ENCODE data around the gene PCOLCE2.
"Not testable (repeated sequence)": the region's sequence is repeated elsewhere in the genome, so short reads cannot be mapped to it uniquely, and the experiment has no call there.

Gene PCOLCE2

DNA sequence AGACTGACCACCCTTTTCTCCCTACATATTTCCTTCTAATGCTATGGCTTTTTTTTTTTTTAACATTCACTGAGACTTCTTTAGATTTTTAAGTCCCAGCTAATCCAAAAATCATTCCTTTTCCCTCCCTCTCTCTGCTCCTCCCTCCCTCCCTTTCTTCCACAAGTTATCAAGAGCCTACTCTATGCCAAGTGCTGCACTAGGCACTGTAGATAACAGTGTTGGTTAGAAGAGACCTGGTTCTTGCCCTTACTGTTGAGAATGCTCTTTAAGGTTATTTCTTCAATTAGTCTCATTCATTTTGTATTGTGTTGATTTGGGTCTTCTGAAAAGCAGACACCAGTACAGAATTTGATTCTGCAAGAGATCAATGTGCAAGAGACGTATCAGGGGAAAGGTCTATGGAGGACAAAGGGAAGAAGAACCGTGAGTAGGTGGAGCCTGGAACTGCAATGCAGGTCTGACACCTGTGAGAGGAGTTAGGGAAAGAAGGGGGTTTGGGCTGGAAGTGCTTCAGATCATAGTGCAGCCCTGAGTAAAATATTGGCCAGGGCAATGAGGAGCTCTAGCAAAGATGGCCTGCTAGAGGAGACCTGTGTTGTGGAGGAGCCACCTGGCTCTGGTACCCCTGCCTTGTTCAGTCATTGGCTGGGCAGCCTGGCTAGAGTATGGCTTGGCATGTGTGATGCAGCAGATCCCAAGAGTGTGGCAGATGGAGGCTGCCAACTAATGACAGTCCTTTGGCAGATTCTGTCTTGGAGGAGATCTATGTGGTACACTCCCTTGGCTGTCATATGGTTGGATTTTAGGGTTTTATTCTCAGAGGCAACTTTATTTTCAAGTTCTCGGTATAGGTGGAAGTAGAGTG lies 9.7 kb upstream of the PCOLCE2 start:
- no peak for DNase-seq

DNA sequence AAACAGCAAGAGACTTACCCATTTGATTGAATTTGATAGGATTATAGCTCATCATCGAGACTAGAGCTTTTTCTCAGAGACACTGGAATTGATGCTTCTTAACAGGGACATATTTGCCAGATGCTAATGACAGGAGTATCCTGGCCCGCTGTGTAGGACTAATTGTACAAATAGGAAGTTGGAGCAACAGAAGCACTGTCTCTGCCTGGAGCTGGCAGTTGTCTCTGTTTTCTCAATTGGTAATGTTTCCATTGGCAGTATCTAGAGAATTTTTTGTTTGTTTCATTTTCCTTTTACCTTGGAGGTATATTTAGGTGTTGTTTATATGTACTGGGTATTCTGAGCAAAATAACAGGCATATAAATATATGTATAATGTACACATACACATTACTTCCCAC lies 8.9 kb upstream of the PCOLCE2 start:
- no peak for DNase-seq

DNA sequence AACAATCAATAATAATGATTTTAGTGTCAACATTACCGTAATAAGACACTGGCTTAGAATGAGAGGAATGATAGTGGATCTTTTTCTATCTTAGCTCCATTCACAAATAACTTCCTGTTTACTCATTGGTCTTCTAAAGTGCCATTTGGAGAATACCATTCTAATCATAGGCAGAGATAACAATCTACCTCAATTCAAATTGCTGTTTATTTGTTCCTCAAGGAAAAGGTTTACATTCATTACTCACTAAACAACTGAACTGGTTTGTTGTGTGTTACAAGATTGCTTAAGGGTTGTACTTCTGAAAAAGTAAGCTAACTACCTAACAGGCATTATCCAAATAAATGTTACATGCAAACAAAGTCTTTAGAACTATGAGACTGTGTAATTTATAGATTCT lies 8.1 kb upstream of the PCOLCE2 start:
- DNase-seq, result no peak

DNA sequence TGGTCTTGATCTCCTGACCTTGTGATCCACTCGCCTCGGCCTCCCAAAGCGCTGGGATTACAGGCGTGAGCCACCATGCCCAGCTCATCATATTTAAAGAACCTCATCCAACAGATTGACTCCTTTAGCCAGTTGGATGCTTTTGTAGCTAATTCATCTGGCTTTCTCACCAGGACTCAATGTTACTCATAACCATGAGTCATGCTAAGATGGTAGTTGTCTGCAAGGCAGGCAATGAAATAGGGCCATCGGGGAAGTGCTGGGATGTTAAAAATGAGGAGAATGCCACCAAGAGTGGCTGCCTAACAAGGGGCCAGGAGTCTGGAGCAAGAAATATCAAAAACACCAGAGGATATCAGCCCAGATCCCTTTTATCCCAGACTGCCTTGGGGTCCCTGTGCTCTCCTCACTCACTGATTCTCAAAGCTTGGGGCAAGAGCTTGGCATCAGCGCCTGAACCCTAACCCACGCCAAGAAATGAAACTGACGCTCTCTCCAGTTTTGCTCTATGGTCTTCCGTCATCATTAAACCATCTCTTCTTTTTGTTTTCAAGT lies 7.4 kb upstream of the PCOLCE2 start:
- no peak for DNase-seq

DNA sequence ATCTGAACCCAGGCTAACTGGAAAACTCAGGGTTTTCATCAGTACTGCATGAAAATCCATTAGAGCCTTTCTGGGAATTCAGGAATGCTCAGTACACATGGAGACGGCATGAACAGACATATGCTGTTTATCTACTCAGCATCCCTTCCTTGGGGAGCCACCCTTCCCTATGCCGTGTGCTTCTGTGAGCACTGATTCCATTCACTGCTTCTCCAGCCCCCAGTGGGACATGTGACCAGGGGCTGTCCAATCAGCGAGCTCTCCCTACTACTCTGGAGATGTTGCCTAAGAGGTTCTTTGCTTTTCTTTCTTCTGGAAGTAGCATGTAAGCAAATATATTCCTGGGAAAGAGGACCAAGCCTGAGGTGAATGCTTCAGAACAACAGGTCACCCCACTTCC lies 5.6 kb upstream of the PCOLCE2 start:
- DNase-seq, result no peak

DNA sequence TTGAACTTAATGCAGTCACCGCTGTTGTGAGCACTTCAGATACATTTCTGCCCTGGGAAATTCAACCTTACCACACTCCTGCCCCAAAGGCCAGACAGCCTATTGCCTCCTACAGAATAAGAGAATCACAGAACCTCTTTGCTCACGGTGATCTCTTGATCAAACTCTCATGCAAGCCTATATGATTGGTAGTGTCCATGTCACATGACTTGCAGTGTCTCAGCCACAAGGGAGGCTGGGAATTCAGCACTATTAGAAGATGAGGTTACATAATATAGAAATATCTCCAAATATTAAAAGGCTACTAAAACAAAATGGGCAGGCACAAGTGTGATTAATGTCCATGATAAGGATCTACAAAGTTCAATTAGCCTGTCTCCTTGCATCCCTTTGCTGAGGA lies 3.8 kb upstream of the PCOLCE2 start:
- DNase-seq, result no peak

DNA sequence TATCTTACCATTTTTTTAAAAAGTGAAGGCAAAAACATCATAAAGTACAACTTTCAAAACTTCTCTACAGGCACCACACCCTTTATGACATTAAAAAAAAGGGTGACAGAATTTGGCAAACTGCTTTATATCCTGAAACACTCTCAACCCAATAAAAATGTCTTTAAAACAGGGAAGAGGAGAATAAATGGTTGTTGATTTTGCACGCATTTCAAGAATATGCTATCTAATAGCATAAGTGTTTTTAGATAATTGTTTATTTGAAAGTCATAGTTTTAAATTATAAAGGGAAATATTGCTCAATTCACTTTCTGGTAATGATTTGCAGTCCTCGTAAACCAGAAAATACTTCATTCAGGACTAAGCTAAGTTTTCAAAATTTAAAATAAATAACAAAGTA lies 1.7 kb upstream of the PCOLCE2 start:
- DNase-seq, result no peak

DNA sequence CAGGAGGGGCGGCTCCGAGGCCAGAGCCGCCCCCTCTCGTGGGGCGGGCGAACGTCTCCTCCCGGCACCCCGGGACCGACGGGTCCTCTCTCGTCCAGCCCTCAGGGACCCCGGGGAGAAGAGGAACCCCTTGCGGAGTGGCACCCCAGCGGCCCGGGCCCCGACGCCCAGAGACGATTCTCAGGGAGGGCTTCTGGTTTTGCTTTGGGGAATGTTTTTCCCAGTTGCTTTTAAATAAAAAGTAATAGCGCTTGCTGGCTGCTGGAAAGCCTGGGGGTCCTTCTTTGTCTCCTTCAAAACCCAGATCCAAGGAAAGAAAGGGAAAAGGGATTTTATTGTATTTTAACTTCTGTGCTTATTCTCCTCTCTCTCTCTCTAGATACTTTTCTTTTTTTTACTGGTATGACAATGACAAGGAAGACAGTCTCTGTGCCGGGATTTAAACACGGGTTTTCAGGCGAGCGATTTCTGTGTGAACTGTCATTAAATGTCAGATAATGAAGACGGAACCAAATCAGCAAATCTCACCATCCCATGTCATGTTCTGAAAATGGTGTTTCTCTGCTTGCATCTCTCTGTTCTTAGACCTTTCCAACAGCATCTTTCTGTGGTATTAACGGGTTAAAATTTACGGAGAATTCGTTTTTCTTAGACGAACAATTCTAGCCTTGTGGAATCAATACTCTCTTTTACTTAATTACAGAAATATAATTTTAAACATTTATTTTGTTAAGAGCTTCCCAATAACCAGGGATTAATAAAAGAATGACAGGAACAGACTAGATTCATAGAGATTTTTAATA lies 530 bp upstream of the PCOLCE2 start:
- no peak for DNase-seq

DNA sequence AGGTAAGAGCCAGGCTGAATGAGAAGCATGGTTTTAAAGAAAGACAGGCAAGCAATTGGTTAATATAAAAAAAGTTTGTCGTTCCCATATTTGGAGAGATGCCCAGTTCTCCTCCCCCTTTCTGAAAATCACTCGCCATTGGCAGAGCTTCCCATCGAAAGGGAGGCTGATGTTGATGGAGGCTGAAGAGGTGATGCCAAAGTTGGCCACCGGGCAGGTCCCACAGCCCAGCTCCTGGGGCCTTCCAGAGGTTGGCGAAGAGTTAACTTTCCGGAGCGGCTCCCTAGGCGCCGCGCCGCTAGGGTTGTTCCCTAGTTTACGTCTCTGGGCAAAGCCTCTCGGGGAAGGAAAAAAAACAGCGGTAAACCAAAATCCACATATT lies 793 bp downstream of the PCOLCE2 start:
- peak; percentile 8 for DNase-seq

DNA sequence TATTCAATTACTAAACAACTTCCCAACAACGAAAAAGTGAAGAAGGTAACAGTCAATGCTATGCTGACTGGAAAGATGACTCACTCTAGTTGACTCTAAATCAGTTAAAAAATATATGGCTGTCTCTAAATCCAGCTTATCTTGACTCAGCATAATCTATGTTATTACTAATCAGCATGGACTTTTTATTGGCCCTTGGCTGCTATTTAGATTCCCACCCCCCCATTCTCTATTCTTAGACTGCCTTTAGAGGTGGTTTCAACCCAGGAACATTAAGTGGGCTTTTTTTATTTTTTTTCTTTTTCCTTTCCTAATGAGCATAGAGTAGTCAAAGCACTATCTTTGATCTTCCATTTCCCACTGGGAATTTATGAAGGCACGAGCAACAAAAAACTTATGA lies 1.9 kb downstream of the PCOLCE2 start:
- peak; percentile 9 for DNase-seq

DNA sequence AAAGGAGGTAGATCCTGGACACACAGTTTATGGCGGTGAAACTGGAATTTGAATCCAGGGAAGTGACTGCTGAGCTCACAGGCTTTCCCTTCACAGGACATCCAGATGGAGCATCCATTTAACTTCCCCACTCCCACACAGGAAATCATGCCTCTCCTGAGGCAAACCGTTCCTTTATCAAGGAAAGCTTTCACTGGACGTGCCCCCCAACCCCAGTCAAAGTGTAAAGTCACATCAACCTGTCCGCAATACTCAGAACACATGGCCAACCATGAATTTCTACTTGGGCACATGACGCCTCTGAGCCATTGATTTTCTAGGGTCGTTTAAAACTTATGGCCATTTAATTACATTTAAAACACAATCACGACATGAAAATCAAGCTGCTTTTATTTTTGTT lies 2.9 kb downstream of the PCOLCE2 start:
- no peak for DNase-seq

DNA sequence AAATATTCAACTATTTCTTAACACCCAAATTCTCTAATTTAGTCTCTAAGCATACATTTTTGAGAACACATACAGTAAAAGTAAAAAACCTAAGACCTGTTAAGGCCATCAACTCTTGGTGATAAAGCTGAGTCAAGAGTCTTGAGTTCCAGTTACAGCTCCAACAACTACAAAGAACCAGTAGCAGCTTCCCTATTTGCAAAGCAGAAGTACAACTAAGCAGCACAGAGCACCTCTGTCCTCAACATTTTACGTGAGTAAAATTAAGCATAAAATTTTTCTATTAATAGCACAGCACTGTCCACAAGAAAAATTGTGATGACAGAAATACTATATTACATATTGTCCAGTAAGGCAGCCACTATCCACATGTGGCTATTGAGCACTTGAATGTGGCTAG lies 4.4 kb downstream of the PCOLCE2 start:
- DNase-seq, result no peak

DNA sequence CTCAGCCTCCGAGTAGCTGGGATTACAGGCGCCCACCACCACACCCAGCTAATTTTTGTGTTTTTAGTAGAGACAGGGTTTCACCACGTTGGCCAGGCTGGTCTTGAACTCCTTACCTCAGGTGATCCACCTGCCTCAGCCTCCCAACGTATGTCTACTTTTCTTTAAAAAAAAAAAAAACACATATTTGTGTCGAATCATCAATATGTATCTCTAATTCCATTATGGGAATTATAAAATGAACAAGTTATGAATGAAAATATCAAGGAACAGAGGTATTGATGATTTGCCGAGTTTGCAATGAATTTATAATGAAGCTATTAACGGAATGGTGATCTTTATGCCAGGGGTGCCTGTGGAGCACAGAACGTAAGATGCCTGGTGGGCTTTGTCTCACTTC lies 5.3 kb downstream of the PCOLCE2 start:
- not testable (repeated sequence) for DNase-seq

DNA sequence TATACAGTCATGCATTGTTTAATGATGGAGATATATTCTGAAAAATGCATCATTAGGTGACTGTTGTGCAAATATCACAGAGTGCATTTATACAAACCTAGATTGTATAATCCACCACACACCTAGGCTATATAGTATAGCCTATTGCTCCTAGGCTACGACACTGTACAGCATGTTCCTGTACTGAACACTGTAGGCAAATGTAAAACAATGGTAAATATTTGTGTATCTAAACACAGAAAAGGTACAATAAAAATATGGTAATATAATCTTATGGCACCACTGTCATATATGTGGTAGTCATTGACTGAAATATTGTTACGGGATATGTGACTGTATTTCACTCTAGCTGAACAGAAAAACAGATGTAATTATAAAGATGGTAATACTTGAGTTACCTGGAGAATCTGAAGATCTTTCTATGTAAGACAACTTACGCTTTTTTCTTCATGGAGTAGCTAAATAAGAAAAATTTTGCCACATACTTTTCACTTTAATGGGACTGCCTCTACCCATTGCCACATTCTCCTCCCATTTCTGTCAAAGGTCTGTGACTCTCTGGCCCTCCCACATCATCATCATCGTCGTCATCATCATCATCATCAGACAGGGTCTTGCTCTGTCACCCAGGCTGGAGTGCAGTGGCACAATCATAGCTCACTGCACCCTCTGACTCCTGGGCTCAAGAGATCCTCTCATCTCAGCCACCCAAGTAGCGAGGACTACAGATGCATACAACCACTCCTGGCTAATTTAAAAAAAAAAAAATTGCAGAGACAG lies 7.2 kb downstream of the PCOLCE2 start:
- no peak for DNase-seq

DNA sequence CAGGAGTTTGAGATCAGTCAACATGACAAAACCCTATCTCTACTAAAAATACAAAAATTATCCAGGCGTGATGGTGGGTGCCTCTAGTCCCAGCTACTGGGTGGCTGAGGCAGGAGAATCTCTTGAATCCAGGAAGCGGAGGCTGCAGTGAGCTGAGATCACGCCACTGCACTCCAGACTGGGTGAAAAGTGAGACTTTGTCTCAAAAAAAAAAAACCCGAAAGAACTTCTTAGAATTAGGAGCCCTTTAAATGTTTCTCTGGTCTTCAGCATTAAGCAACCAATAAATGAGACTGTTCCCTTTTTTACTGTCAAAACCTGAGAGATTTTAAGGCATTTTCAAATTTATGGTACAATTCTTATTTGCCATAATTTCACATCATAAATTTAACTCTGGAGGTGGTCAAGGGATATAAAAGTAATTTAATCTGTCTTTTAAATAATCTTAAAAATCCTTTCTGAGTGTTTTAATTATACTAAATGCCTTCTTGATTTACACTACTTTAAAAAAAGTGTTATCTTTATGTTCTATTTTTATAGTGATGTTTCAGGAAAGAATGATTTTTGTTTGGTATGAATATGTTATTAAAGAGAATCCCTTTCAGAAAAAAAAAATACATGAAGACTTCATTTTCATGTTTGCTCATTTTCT lies 10.1 kb downstream of the PCOLCE2 start:
- no peak for DNase-seq

DNA sequence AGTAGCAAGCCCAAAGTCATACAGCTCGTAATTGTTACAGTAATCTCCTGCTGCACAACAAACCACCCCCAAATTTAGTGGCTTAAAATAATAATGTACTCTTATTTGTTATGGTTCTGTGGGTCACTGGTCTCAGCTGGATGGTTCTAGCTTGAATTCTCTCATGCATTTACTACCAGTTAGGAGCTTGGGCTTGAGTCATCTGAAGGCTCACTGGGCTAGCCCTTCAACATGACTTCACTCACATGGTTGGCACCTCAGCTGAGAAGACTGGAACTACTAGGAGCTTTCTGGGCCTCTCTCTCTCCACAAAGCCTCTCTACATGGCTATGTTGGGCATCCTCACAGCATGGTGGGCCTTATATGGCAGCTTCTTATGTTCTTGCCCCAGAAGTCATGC lies 12.5 kb downstream of the PCOLCE2 start:
- no peak for DNase-seq

DNA sequence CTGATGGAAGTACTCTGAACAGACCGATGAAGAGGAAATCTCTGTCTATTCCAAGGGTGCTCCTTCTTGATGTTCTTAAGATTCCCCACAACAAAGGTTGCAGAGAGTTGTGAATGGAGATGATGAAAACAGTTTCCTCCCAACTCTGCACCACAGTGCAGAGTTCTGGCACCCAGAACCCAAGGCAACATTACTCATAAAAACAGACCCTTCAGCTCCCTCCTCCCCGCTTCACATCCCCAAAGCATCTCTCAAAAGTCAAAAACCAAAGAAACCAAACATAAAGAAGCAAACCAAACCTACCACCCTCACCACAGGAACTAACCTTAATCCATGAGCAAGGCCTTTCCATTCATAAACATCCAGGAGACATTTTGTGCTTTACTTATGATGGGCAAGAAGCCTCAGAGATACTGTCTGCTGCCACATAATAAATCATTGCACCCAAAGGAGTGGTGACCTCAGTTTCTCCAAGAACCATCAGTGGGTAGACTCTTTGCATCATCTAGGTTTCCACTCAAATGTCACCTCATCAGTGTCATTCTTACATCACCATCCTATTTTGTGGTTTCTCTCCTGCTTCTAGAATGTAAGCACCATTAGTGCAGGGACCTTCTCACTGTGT lies 13.2 kb downstream of the PCOLCE2 start:
- DNase-seq, result peak; percentile 26

DNA sequence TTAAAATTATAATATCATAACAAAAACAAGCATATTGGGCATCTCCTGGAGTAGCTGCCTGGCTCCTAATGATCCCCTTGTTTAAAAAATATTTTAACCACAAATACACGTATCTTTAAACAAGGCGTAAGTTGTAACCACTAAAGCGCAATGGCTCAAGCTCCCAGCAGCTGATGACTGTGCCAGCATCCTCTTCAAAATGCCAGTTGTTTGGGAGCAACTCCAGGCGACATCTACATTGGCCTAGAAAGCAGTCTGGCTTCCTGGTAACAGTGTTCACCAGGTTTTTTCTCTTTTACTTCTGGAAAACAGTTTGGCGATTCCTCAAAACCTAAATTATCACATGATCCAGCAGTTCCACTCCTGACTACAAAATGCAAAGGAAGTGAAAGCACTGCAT lies 13.8 kb downstream of the PCOLCE2 start:
- no peak for DNase-seq

DNA sequence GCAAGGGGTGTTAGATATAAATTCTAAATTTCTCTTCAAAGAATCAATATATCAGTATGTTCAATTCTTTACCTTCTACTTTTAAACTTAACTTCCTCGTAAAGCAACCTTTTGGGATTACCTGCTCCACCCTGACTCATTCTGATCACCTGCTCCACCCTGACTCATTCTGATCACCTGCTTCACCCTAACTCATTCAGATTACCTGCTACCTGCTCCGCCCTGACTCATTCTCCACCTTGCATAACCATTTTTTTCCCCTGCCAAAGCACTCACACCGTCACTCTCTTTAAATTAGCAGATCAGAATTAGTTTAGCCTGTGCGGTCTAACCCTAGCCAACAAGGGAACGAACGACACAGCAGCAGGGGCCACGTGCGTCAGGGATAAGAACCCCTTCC lies 20.5 kb downstream of the PCOLCE2 start:
- not testable (repeated sequence) for DNase-seq

DNA sequence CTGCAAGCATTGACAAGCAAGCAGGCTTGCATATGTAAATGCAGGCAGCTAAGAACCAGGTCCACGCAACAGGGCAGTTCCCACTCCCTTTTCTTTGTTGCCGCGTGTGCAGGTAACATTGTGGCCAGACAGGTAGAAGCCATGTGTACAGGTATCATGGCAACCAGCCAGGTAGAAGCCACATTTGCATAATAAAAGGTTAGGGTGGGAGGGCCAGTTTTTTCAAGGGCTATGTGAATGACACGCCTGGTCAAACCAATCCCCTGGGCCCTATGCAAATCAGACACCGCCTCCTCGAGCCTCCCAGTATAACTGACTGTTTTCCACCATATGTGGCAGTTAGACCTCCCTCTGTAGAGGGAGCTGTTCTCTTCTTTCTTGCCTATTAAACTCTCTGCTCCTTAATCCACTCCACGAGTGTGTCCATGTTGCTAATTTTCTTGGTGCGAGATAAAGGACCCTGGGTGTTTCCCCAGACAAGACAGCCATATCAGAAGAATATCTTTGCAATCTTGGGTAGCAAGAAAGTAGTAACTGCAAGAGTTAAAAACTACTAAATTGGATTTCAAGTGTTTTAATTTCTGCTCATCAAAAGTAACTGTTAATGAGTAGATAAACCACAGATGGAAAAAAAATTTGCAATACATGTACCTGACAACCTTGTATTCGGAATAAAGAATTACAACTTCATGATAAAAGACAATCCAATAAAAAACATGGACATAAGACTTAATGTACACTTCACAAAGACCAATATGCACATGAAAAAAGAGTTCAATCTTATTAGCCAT lies 21.8 kb downstream of the PCOLCE2 start:
- DNase-seq, result no peak
